Gastrocnemius medialis (tissue), 4 donors: ENCODE data around the gene LENG1.

Source experiments
- POLR2A ChIP-seq, 2 donors: fragments of 450-650 bp; IDR thresholded peaks; one replicate each; pipeline ENCODE4 v1.6.1; 2017; ENCODE audit warnings: antibody characterized with exemption in 2 of 2, mild to moderate bottlenecking in 2 of 2, moderate library complexity in 2 of 2
- TF ChIP-seq, protein P1 (sequence below), 5 experiments: fragments of 450-650 bp in 3 of 5; fragments of 200-600 bp in 2 of 5; sonication (generic) in 2 of 5; IDR thresholded peaks in 4 of 5; conservative IDR thresholded peaks in 1 of 5; 1 replicate in 4 of 5; 2 replicates in 1 of 5; pipeline ENCODE4 v1.5.1; 2016 to 2019; ENCODE audit warnings: antibody characterized with exemption in 5 of 5, mild to moderate bottlenecking in 3 of 5, moderate library complexity in 3 of 5

GRCh38 chr19:54138489-54139256, 20.8 kb downstream of the LENG1 start:
- TF ChIP-seq, protein P1, sequence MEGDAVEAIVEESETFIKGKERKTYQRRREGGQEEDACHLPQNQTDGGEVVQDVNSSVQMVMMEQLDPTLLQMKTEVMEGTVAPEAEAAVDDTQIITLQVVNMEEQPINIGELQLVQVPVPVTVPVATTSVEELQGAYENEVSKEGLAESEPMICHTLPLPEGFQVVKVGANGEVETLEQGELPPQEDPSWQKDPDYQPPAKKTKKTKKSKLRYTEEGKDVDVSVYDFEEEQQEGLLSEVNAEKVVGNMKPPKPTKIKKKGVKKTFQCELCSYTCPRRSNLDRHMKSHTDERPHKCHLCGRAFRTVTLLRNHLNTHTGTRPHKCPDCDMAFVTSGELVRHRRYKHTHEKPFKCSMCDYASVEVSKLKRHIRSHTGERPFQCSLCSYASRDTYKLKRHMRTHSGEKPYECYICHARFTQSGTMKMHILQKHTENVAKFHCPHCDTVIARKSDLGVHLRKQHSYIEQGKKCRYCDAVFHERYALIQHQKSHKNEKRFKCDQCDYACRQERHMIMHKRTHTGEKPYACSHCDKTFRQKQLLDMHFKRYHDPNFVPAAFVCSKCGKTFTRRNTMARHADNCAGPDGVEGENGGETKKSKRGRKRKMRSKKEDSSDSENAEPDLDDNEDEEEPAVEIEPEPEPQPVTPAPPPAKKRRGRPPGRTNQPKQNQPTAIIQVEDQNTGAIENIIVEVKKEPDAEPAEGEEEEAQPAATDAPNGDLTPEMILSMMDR (IDR thresholded peaks at IDR 0.05 in 4 of 5, conservative IDR thresholded peaks at IDR 0.05 in 1 of 5), result no peak
- TF ChIP-seq POLR2A (IDR thresholded peaks at IDR 0.05), result no peak
